GM12878 (cell line): ENCODE results near the gene CCNA2. TPM values are rescaled to one million over a fixed set of nuclear protein-coding genes. Genes with fewer than 3 reads are reported as not detected.

ENCODE experiments used
- ATAC-seq: fragments of 200-7000 bp; cut with Tn5 transposase; 3 replicates; pipeline ENCODE4 v1.9.1; 2020; ENCODE audit warnings: mild to moderate bottlenecking, moderate library complexity
- BruUV-seq: library from RNA; stranded (reverse); fragments of 400-500 nt; replicated peaks from 2 replicates; lab custom pipeline; 2021; lab: Mats Ljungman, UMichigan
- CTCF ChIA-PET: fragments of 300-600 bp; sonication (Branson Sonifier 250); formaldehyde crosslinking; extraction: SDS; loops from one replicate; lab custom pipeline; 2021; ENCODE audit warnings: inconsistent platforms; lab: Yijun Ruan, JAX
- POLR2A ChIA-PET: fragments of 350-600 bp; formaldehyde crosslinking; extraction: SDS; loops from one replicate; lab custom pipeline; 2021; ENCODE audit warnings: inconsistent platforms; lab: Charles Lee
- RAD21 ChIA-PET: fragments of 300-600 bp; sonication (Branson Sonifier 250); formaldehyde crosslinking; loops from one replicate; lab custom pipeline; 2023; ENCODE audit warnings: antibody characterized with exemption; ENCODE audit not compliant: unreplicated experiment; lab: Charles Lee
- SMC1A ChIA-PET: fragments of 300-600 bp; sonication (Branson Sonifier 250); formaldehyde crosslinking; loops from one replicate; lab custom pipeline; 2023; ENCODE audit not compliant: unreplicated experiment, uncharacterized antibody; lab: Charles Lee
- DNase-seq: peaks from one replicate; pipeline ENCODE4 v3.0.0-alpha.2; 2011; ENCODE audit warnings: low read depth, low spot score
- FAIRE-seq: peaks from 3 replicates; lab custom pipeline; 2011; peaks lifted over from hg19 to GRCh38; lab: Jason Lieb, UNC
- H2AFZ ChIP-seq: 2 replicates; pipeline ENCODE4 v1.6.0; 2011; ENCODE audit warnings: low read depth, low read length, control low read depth; ENCODE audit not compliant: control insufficient read depth
- H3K27ac ChIP-seq: 2 replicates; pipeline ENCODE4 v1.5.1; 2011; ENCODE audit warnings: control low read depth; ENCODE audit not compliant: control insufficient read depth, insufficient read depth
- H3K27me3 ChIP-seq, 2 experiments: replicated peaks in 1 of 2; 2 replicates each; pipeline versions ENCODE4 v1.6.0 to v1.6.1; 2011; ENCODE audit warnings: low read length in 1 of 2; ENCODE audit not compliant: control insufficient read depth in 2 of 2, insufficient read depth in 2 of 2
- H3K36me3 ChIP-seq, 2 experiments: 2 replicates each; pipeline ENCODE4 v1.5.1; 2011; ENCODE audit warnings: low read length in 1 of 2; ENCODE audit not compliant: control insufficient read depth in 2 of 2, insufficient read depth in 2 of 2
- H3K4me1 ChIP-seq: 2 replicates; pipeline ENCODE4 v1.6.1; 2011; ENCODE audit warnings: mild to moderate bottlenecking, low read length, moderate library complexity, mixed read lengths; ENCODE audit not compliant: control insufficient read depth, insufficient read depth
- H3K4me2 ChIP-seq: 2 replicates; pipeline ENCODE4 v1.6.0; 2011; ENCODE audit warnings: control low read depth; ENCODE audit not compliant: control insufficient read depth, insufficient read depth
- H3K4me3 ChIP-seq: fragments of 200-600 bp; sonication (generic); 2 replicates; pipeline ENCODE4 v1.5.1; 2016
- H3K79me2 ChIP-seq: 2 replicates; pipeline ENCODE4 v1.6.0; 2011; ENCODE audit warnings: low read length; ENCODE audit not compliant: control insufficient read depth, insufficient read depth
- H3K9ac ChIP-seq: 2 replicates; pipeline ENCODE4 v1.8.0; 2011; ENCODE audit warnings: low read length, control low read depth, mixed read lengths; ENCODE audit not compliant: control insufficient read depth, insufficient read depth
- H3K9me3 ChIP-seq: replicated peaks from 3 replicates; pipeline ENCODE4 v1.5.1; 2011; ENCODE audit warnings: mild to moderate bottlenecking, low read length; ENCODE audit not compliant: control insufficient read depth, insufficient read depth
- H4K20me1 ChIP-seq: 2 replicates; pipeline ENCODE4 v1.6.0; 2011; ENCODE audit not compliant: control insufficient read depth, insufficient read depth
- BHLHE40 ChIP-seq, 2 experiments: fragments of 450-650 bp in 1 of 2; IDR thresholded peaks; 2 replicates each; pipeline ENCODE4 v1.6.1; 2011 to 2017; ENCODE audit warnings: low read depth in 2 of 2, borderline replicate concordance in 1 of 2, improper control_type of control experiment in 1 of 2, low read length in 1 of 2, mild to moderate bottlenecking in 1 of 2
- GATAD2B ChIP-seq: fragments of 450-650 bp; conservative IDR thresholded peaks from 2 replicates; pipeline ENCODE4 v1.6.1; 2017; ENCODE audit warnings: low read depth, mild to moderate bottlenecking, moderate library complexity
- NRF1 ChIP-seq: conservative IDR thresholded peaks from 2 replicates; pipeline ENCODE4 v1.6.1; 2011; ENCODE audit warnings: mild to moderate bottlenecking, low read depth, low read length, improper control_type of control experiment
- RAD51 ChIP-seq: fragments of 450-650 bp; IDR thresholded peaks from 2 replicates; pipeline ENCODE4 v1.6.1; 2016; ENCODE audit warnings: moderate library complexity, mild to moderate bottlenecking, inconsistent platforms
- RELA ChIP-seq: fragments of 450-650 bp; IDR thresholded peaks from 2 replicates; pipeline ENCODE4 v1.8.0; 2014; ENCODE audit warnings: borderline replicate concordance; ENCODE audit not compliant: partially characterized antibody
- WGBS: methylation state at CpG from one replicate; pipeline ENCODE4 v1.1.6; 2016; ENCODE audit warnings: low lambda C conversion rate; ENCODE audit not compliant: insufficient replicate concordance, insufficient coverage; ENCODE audit errors: missing lambda C conversion rate; 5-methylcytosine and 5-hydroxymethylcytosine counted together
- in situ Hi-C: fragments of 300-500 bp; cut with MboI; formaldehyde crosslinking; loops from 9 replicates; pipeline ENCODE4 v1.14.3; 2018; ENCODE audit warnings: mixed read lengths
- intact Hi-C: fragments of 100-400 bp; cut with micrococcal nuclease; formaldehyde crosslinking; loops from one replicate; pipeline ENCODE4 v1.14.2; 2022; ENCODE audit not compliant: unreplicated experiment
- polyA plus RNA-seq, 11 experiments: library from polyadenylated mRNA; depleted of rRNA in 4 of 11; unstranded in 6 of 11; stranded (reverse) in 5 of 11; fragments of >200 nt; fragmentation: Nextera tagmentation in 4 of 11; fragmentation: Illumina TruSeq in 1 of 11; extraction: Ambion mirVana in 4 of 11; extraction: Trizol in 1 of 11; gene quantifications; 1 replicate in 1 of 11; 2 replicates in 10 of 11; pipeline versions ENCODE4 v1.2.1 to v1.2.3, GENCODE V29; 2011 to 2016; ENCODE audit warnings: inconsistent platforms in 2 of 11, missing spikeins in 2 of 11, low read depth in 1 of 11
- total RNA-seq, 4 experiments: library from RNA; depleted of rRNA in 3 of 4; stranded (reverse); fragments of >200 nt in 3 of 4; fragmentation: Illumina TruSeq in 1 of 4; extraction: Trizol in 1 of 4; gene quantifications; 2 replicates each; pipeline versions ENCODE4 v1.2.1 to v1.2.3, GENCODE V29; 2013 to 2021
- TF ChIP-seq, protein P1 (sequence below): IDR thresholded peaks from 2 replicates; pipeline ENCODE4 v1.6.1; 2012; ENCODE audit warnings: low read depth, low read length, improper control_type of control experiment
- TF ChIP-seq, protein P2 (sequence below): fragments of 450-650 bp; IDR thresholded peaks from 2 replicates; pipeline ENCODE4 v1.6.1; 2016; ENCODE audit warnings: mild to moderate bottlenecking, moderate library complexity, borderline replicate concordance
- TF ChIP-seq, protein P3 (sequence below): fragments of 450-650 bp; formaldehyde crosslinking; IDR thresholded peaks from 2 replicates; pipeline ENCODE4 v1.4.0; 2020; ENCODE audit warnings: mild to moderate bottlenecking, moderate library complexity

CCNA2 gene
- total and polyA plus RNA-seq, 10 of the 15 experiments (the other 5 are each of a cell fraction or from before 2014, with no cell fraction given) = 21.8 to 153 (median 94.5) TPM

DNA sequence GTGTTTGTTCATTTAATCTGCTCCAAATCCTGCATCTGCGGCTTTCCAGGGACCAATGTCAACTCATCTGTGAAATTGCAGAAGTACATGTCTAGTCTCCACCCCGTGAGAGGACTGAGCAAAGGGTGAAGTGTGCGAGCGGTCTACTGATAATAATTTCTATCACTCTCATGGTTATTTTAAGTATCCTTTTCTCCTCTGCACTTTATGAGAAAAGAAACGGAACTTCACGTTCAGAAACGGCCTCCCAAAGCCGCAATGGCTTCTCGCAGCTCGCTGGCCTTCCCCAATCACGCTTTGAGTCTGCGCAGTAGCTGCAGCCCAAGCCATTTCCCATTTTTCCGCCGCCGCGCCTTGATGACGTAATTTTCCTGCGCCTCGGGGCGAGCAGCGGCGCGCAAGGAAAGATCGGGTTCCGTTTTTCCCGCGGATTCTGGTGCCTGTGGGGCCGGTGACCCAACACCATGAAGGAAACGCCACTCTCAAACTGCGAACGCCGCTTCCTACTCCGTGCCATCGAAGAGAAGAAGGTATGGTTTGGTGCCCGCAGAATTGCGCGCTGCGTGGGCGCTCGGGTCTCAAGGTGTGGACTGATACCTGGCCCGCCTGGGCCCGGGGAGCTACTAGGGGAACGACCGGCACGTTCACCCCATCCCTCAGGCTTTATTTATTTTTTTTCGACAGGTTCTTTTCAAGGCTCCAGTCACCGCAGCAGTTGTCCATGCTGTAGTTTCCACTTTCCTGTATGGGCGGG is 22.5 kb downstream of the CCNA2 start, which contains the start of gene EXOSC9:
TSS of gene EXOSC9 (plus strand) at position 363 of the 754 bp plus-strand sequence. CDS start at position 465, 102 bp downstream.
- ChIA-PET CTCF (interaction anchor here (0.9 to 1.9 kb wide), 3 partner anchors 12 to 59 kb away, joined by 3 to 6 read pairs (median 3); no protein-coding TSS in a partner anchor), RAD21 (interaction anchor here (1.7 to 3.3 kb wide), 3 partner anchors 23 to 69 kb away, joined by 3 to 28 read pairs (median 8); partner anchors contain the start of genes BBS7 and CCNA2), SMC1A (interaction anchor here (0.6 to 3.5 kb wide), 6 partner anchors 10 to 145 kb away, joined by 3 to 34 read pairs (median 4); no protein-coding TSS in a partner anchor), POLR2A (interaction anchor here (0.7 to 3.6 kb wide), 11 partner anchors 10 to 24 kb away, joined by 3 to 19 read pairs (median 5); no protein-coding TSS in a partner anchor)
- peak within 1 kb of the TSS; percentile 94 for H3K27ac ChIP-seq
- FAIRE-seq (peak; percentile 90), ATAC-seq (peak; percentile 86), DNase-seq (peak; percentile 88)
- H3K79me2 ChIP-seq = peaks cover 38% of the 10 kb centered on the region
- peak within 1 kb of the TSS; percentile 79 for H3K4me3 ChIP-seq
- in situ Hi-C loops (no loop called here), intact Hi-C loops (loop anchor here (1.0 kb wide), 1 partner anchor 19 kb away; no protein-coding TSS in a partner anchor)
- peak within 1 kb of the TSS; percentile 76 for H3K4me2 ChIP-seq
- H4K20me1 ChIP-seq = no peaks in the 10 kb centered on the region
- 1% methylated on average over 48 of the region's 48 CpGs for WGBS
- H3K9me3 ChIP-seq = no peaks in the 10 kb centered on the region
- peak within 1 kb of the TSS; percentile 97 for H2AFZ ChIP-seq
- H3K27me3 ChIP-seq = no peaks in the 10 kb centered on the region
- peaks cover 0 to 15% of the 10 kb centered on the region in 2 experiments; a peak in 1 of 4 replicates for H3K36me3 ChIP-seq
- peak within 1 kb of the TSS; percentile 96 for H3K9ac ChIP-seq
- TSS peak; percentile 66 for BruUV-seq
- H3K4me1 ChIP-seq = peaks cover 19% of the 10 kb centered on the region
- TF ChIP-seq NRF1 (peak; percentile 40), GATAD2B (peak; percentile 62; the same call in 1 of the 2 replicates), BHLHE40 (IDR thresholded peaks at IDR 0.05; ENCODE audit: borderline replicate concordance in 1 of 2, low read depth in 2 of 2, low read length in 1 of 2) (peak; percentile 77 to 78), RAD51 (peak; percentile 46; the same call in 1 of the 2 replicates), RELA (peak; percentile 72)
- TF ChIP-seq, protein P1, sequence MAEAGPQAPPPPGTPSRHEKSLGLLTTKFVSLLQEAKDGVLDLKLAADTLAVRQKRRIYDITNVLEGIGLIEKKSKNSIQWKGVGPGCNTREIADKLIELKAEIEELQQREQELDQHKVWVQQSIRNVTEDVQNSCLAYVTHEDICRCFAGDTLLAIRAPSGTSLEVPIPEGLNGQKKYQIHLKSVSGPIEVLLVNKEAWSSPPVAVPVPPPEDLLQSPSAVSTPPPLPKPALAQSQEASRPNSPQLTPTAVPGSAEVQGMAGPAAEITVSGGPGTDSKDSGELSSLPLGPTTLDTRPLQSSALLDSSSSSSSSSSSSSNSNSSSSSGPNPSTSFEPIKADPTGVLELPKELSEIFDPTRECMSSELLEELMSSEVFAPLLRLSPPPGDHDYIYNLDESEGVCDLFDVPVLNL = peak; percentile 74
- TF ChIP-seq, protein P2, sequence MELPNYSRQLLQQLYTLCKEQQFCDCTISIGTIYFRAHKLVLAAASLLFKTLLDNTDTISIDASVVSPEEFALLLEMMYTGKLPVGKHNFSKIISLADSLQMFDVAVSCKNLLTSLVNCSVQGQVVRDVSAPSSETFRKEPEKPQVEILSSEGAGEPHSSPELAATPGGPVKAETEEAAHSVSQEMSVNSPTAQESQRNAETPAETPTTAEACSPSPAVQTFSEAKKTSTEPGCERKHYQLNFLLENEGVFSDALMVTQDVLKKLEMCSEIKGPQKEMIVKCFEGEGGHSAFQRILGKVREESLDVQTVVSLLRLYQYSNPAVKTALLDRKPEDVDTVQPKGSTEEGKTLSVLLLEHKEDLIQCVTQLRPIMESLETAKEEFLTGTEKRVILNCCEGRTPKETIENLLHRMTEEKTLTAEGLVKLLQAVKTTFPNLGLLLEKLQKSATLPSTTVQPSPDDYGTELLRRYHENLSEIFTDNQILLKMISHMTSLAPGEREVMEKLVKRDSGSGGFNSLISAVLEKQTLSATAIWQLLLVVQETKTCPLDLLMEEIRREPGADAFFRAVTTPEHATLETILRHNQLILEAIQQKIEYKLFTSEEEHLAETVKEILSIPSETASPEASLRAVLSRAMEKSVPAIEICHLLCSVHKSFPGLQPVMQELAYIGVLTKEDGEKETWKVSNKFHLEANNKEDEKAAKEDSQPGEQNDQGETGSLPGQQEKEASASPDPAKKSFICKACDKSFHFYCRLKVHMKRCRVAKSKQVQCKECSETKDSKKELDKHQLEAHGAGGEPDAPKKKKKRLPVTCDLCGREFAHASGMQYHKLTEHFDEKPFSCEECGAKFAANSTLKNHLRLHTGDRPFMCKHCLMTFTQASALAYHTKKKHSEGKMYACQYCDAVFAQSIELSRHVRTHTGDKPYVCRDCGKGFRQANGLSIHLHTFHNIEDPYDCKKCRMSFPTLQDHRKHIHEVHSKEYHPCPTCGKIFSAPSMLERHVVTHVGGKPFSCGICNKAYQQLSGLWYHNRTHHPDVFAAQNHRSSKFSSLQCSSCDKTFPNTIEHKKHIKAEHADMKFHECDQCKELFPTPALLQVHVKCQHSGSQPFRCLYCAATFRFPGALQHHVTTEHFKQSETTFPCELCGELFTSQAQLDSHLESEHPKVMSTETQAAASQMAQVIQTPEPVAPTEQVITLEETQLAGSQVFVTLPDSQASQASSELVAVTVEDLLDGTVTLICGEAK = peak; percentile 14; the same call in 1 of the 2 replicates
- TF ChIP-seq, protein P3, sequence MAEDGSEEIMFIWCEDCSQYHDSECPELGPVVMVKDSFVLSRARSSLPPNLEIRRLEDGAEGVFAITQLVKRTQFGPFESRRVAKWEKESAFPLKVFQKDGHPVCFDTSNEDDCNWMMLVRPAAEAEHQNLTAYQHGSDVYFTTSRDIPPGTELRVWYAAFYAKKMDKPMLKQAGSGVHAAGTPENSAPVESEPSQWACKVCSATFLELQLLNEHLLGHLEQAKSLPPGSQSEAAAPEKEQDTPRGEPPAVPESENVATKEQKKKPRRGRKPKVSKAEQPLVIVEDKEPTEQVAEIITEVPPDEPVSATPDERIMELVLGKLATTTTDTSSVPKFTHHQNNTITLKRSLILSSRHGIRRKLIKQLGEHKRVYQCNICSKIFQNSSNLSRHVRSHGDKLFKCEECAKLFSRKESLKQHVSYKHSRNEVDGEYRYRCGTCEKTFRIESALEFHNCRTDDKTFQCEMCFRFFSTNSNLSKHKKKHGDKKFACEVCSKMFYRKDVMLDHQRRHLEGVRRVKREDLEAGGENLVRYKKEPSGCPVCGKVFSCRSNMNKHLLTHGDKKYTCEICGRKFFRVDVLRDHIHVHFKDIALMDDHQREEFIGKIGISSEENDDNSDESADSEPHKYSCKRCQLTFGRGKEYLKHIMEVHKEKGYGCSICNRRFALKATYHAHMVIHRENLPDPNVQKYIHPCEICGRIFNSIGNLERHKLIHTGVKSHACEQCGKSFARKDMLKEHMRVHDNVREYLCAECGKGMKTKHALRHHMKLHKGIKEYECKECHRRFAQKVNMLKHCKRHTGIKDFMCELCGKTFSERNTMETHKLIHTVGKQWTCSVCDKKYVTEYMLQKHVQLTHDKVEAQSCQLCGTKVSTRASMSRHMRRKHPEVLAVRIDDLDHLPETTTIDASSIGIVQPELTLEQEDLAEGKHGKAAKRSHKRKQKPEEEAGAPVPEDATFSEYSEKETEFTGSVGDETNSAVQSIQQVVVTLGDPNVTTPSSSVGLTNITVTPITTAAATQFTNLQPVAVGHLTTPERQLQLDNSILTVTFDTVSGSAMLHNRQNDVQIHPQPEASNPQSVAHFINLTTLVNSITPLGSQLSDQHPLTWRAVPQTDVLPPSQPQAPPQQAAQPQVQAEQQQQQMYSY (CRISPR knock-in tag) = peak; percentile 67; the same call in 1 of the 2 replicates
